ENCODE measurements around the gene THAP12. TPM values are rescaled to one million over a fixed set of nuclear protein-coding genes. Genes with fewer than 3 reads are reported as not detected.

The THAP12 gene
- total RNA-seq, 2 experiments from 2014 or later: 53.6 to 60.9 TPM

- DNase-seq (no peak), ATAC-seq (no peak)
- Mint-ChIP-seq H3K27ac (no peak overlapping the region), H3K36me3 (ENCODE audit: low read depth) (no peaks in the 10 kb centered on the region), H3K4me1 (no peaks in the 10 kb centered on the region), H3K9me3 (ENCODE audit: low read depth) (no peaks in the 10 kb centered on the region), H3K4me3 (no peak overlapping the region), H3K27me3 (peaks cover 22% of the 10 kb centered on the region)
- POLR2A ChIA-PET: no interaction called here
- CTCF ChIA-PET: interaction anchor here (0.6 to 3.2 kb wide), 6 partner anchors 42 to 420 kb away, joined by 3 to 66 read pairs (median 4); no protein-coding TSS in a partner anchor
- intact Hi-C loops (cut with DNase I, micrococcal nuclease): loop anchor here in 1 of 2 experiments (5.0 kb wide), 1 partner anchor 594 kb away; no protein-coding TSS in a partner anchor
Measured at GRCh38 chr11:76316726-76317125, 64.2 kb downstream of the THAP12 start.

- ChIA-PET CTCF (interaction anchor here (2.6 kb wide), 1 partner anchor 107 kb away, joined by 16 read pairs; no protein-coding TSS in a partner anchor), POLR2A (no interaction called here)
- intact Hi-C loops (cut with DNase I, micrococcal nuclease): loop anchor here in 1 of 2 experiments (5.0 kb wide), 1 partner anchor 593 kb away; no protein-coding TSS in a partner anchor
- Mint-ChIP-seq H3K4me3 (no peak overlapping the region), H3K27ac (no peak overlapping the region), H3K4me1 (no peaks in the 10 kb centered on the region), H3K27me3 (peaks cover 9% of the 10 kb centered on the region), H3K9me3 (ENCODE audit: low read depth) (no peaks in the 10 kb centered on the region), H3K36me3 (ENCODE audit: low read depth) (no peaks in the 10 kb centered on the region)
- DNase-seq (no peak), ATAC-seq (no peak)
Measured at GRCh38 chr11:76315182-76315853, 65.6 kb downstream of the THAP12 start.

- Mint-ChIP-seq H3K4me3 (no peak overlapping the region), H3K36me3 (ENCODE audit: low read depth) (no peaks in the 10 kb centered on the region), H3K27ac (no peak overlapping the region), H3K9me3 (ENCODE audit: low read depth) (no peaks in the 10 kb centered on the region), H3K27me3 (peaks cover 4% of the 10 kb centered on the region), H3K4me1 (no peaks in the 10 kb centered on the region)
- intact Hi-C loops (cut with DNase I, micrococcal nuclease): loop anchor here in 1 of 2 experiments (5.0 kb wide), 1 partner anchor 592 kb away; no protein-coding TSS in a partner anchor
- DNase-seq (no peak), ATAC-seq (no peak)
- ChIA-PET CTCF (interaction anchor here (2.6 kb wide), 1 partner anchor 106 kb away, joined by 16 read pairs; no protein-coding TSS in a partner anchor), POLR2A (no interaction called here)
Measured at GRCh38 chr11:76314741-76315090, 66.2 kb downstream of the THAP12 start.

GRCh38 chr11:76313913-76314740 lies 66.8 kb downstream of the THAP12 start:
- POLR2A ChIA-PET: no interaction called here
- H3K27me3 Mint-ChIP-seq: peaks cover 3% of the 10 kb centered on the region
- ATAC-seq: no peak

GRCh38 chr11:76313271-76313670 lies 67.7 kb downstream of the THAP12 start:
- Mint-ChIP-seq H3K4me3 (no peak overlapping the region), H3K36me3 (ENCODE audit: low read depth) (no peaks in the 10 kb centered on the region), H3K4me1 (no peaks in the 10 kb centered on the region), H3K27me3 (no peaks in the 10 kb centered on the region), H3K27ac (no peak overlapping the region), H3K9me3 (ENCODE audit: low read depth) (no peaks in the 10 kb centered on the region)
- ChIA-PET POLR2A (no interaction called here), CTCF (interaction anchor here (0.8 kb wide), 1 partner anchor 410 kb away, joined by 4 read pairs; no protein-coding TSS in a partner anchor)
- ATAC-seq (no peak), DNase-seq (no peak)
- intact Hi-C loops (cut with DNase I, micrococcal nuclease): no loop called here

More at GRCh38 chr11:76313913-76314740, 66.8 kb downstream of the THAP12 start:
- H3K9me3 Mint-ChIP-seq (ENCODE audit: low read depth): no peaks in the 10 kb centered on the region
- no peak overlapping the region for H3K27ac Mint-ChIP-seq
- intact Hi-C loops (cut with DNase I, micrococcal nuclease): no loop called here
- no peaks in the 10 kb centered on the region for H3K36me3 Mint-ChIP-seq (ENCODE audit: low read depth)
- DNase-seq: no peak
- H3K4me3 Mint-ChIP-seq: no peak overlapping the region
- no peaks in the 10 kb centered on the region for H3K4me1 Mint-ChIP-seq
- CTCF ChIA-PET: interaction anchor here (0.8 to 2.6 kb wide), 2 partner anchors 106 to 183 kb away, joined by 3 to 16 read pairs; no protein-coding TSS in a partner anchor

GRCh38 chr11:76310832-76311595 lies 69.9 kb downstream of the THAP12 start:
- no peak for ATAC-seq
- DNase-seq: no peak
- Mint-ChIP-seq H3K4me1 (no peaks in the 10 kb centered on the region), H3K27me3 (no peaks in the 10 kb centered on the region), H3K9me3 (ENCODE audit: low read depth) (no peaks in the 10 kb centered on the region), H3K27ac (no peak overlapping the region), H3K36me3 (ENCODE audit: low read depth) (no peaks in the 10 kb centered on the region), H3K4me3 (no peak overlapping the region)
- CTCF ChIA-PET: interaction anchor here (1.4 to 1.7 kb wide), 2 partner anchors 102 to 104 kb away, joined by 7 to 9 read pairs; no protein-coding TSS in a partner anchor
- POLR2A ChIA-PET: no interaction called here
- intact Hi-C loops (cut with DNase I, micrococcal nuclease): no loop called here

GRCh38 chr11:76307978-76308747 lies 72.8 kb downstream of the THAP12 start:
- Mint-ChIP-seq H3K36me3 (ENCODE audit: low read depth) (no peaks in the 10 kb centered on the region), H3K4me3 (no peak overlapping the region), H3K27ac (no peak overlapping the region), H3K27me3 (no peaks in the 10 kb centered on the region), H3K4me1 (no peaks in the 10 kb centered on the region), H3K9me3 (ENCODE audit: low read depth) (no peaks in the 10 kb centered on the region)
- DNase-seq (no peak), ATAC-seq (no peak)
- CTCF ChIA-PET: no interaction called here
- intact Hi-C loops (cut with DNase I, micrococcal nuclease): no loop called here
- POLR2A ChIA-PET: no interaction called here

GRCh38 chr11:76307396-76307795 lies 73.5 kb downstream of the THAP12 start:
- no peak overlapping the region for H3K27ac Mint-ChIP-seq
- no peaks in the 10 kb centered on the region for H3K4me1 Mint-ChIP-seq
- intact Hi-C loops (cut with DNase I, micrococcal nuclease): no loop called here
- POLR2A ChIA-PET: no interaction called here
- ATAC-seq (no peak), DNase-seq (no peak)
- H3K9me3 Mint-ChIP-seq (ENCODE audit: low read depth): no peaks in the 10 kb centered on the region
- H3K27me3 Mint-ChIP-seq: no peaks in the 10 kb centered on the region
- no peaks in the 10 kb centered on the region for H3K36me3 Mint-ChIP-seq (ENCODE audit: low read depth)
- H3K4me3 Mint-ChIP-seq: no peak overlapping the region
- CTCF ChIA-PET: no interaction called here

- DNase-seq (no peak), ATAC-seq (no peak)
- no peaks in the 10 kb centered on the region for H3K27me3 Mint-ChIP-seq
- H3K4me1 Mint-ChIP-seq: no peaks in the 10 kb centered on the region
- no peak overlapping the region for H3K27ac Mint-ChIP-seq
- H3K9me3 Mint-ChIP-seq (ENCODE audit: low read depth): no peaks in the 10 kb centered on the region
- ChIA-PET CTCF (interaction anchor here (0.6 kb wide), 1 partner anchor 1722 kb away, joined by 3 read pairs; no protein-coding TSS in a partner anchor), POLR2A (no interaction called here)
- no peak overlapping the region for H3K4me3 Mint-ChIP-seq
- intact Hi-C loops (cut with DNase I, micrococcal nuclease): no loop called here
- H3K36me3 Mint-ChIP-seq (ENCODE audit: low read depth): no peaks in the 10 kb centered on the region
Measured at GRCh38 chr11:76303399-76303798, 77.5 kb downstream of the THAP12 start.

- intact Hi-C loops (cut with DNase I, micrococcal nuclease): no loop called here
- Mint-ChIP-seq H3K9me3 (ENCODE audit: low read depth) (no peaks in the 10 kb centered on the region), H3K36me3 (ENCODE audit: low read depth) (no peaks in the 10 kb centered on the region), H3K4me3 (no peak overlapping the region), H3K27me3 (no peaks in the 10 kb centered on the region), H3K27ac (no peak overlapping the region), H3K4me1 (no peaks in the 10 kb centered on the region)
- ATAC-seq (no peak), DNase-seq (no peak)
- ChIA-PET CTCF (no interaction called here), POLR2A (no interaction called here)
Measured at GRCh38 chr11:76302996-76303395, 77.9 kb downstream of the THAP12 start.

Data from activated CD4-positive, alpha-beta T cell treated with anti-CD3 and anti-CD28 coated beads for 36 hours (primary cell).